Stimulated activated CD4-positive, alpha-beta T cell treated with anti-CD3 and anti-CD28 coated beads, Interleukin-1b, Interleukin-23, amount 100 ng/mL, for 48 hours (primary cell): Measurements from ENCODE around the gene LSR.
"Not testable (repeated sequence)": the region's sequence is repeated elsewhere in the genome, so short reads cannot be mapped to it uniquely, and the experiment has no call there.

Experiments
- DNase-seq: peaks from one replicate; pipeline ENCODE4 v3.0.0-alpha.2; 2020

LSR gene

DNA sequence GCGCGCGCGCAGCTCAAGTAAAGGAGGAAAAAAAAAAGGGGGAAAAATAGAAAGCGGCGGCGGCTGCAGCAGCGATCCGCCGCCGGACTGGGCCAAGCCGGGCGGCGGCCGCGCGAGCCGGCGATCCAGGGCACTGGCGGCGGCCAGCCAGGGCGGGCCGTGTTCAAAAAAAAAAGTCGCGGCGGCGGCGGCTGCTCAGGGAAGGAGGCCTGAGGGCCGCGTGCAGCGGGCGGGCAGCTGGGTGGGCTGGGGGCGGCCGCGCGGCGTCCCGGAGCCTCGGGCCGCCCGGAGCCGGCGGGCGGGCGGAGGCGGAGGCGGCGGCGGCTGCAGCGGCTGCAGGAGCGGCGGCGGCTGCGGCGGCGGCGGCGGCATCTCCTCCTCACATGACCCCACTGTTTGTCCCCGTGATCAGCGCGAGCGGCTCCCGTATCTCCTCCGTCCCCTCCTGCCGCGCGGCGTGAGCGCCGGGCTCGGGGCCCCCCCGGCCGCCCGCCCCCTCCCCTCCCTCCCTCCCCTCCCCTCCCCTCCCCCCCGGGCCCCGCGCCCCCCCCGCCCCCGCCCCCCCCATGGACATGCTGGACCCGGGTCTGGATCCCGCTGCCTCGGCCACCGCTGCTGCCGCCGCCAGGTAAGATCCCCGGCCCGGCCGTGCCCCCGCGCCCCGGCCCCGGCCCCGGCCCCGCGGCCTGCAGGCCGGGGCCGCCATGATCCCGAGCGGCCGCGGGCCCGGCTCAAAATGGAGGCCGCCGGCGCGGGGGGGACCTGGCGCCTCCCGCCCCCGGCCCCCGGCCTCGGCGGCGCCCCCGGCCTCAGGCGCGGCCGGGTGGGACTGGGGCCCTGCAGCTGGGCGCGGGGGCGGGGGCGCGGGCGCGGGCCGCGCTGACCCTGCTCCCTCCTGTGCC lies 20.0 kb downstream of the LSR start, which contains the start of gene USF2:
USF2 (plus strand) TSS at position 427 of the 902 bp plus-strand sequence; CDS start at position 567, 140 bp downstream.
- DNase-seq, result peak; percentile 73

GRCh38 chr19:35269438-35270117 lies 20.8 kb downstream of the LSR start:
- peak; percentile 76 for DNase-seq

DNA sequence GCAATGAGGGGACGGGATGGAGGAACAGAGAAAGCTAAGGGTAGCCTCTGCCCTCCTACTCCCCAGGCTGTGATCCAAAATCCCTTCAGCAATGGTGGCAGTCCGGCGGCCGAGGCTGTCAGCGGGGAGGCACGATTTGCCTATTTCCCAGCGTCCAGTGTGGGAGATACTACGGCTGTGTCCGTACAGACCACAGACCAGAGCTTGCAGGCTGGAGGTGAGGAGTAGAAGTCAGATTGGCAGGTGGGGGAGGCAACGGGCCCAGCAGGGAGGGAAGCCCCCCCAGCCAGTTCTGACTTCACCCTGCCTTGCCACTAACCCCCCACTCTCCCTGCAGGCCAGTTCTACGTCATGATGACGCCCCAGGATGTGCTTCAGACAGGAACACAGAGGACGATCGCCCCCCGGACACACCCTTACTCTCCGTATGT lies 21.6 kb downstream of the LSR start:
- DNase-seq, result no peak

DNA sequence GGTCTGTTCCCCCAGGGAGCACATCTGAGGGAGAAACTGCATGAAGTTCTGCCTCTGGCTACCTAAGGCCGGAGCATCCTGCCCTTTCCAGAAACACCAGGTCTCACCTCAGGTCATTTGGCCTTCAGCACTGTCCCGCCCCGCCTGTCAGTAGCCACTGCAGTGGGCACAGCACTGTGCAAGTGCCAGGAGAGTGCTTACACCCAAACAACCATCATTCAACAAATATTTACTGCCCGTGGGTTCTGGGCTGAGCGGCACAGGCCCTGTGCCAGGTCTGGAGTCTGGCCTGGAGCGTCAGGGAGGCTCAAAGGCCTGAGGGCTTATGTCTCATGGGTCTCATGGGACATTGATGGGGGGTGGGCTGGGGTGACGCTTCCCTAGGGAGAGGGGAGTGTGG lies 22.7 kb downstream of the LSR start:
- no peak for DNase-seq

- DNase-seq, result no peak
Measured at GRCh38 chr19:35272122-35272719, 23.4 kb downstream of the LSR start.

GRCh38 chr19:35272954-35273649 lies 24.3 kb downstream of the LSR start:
- no peak for DNase-seq

DNA sequence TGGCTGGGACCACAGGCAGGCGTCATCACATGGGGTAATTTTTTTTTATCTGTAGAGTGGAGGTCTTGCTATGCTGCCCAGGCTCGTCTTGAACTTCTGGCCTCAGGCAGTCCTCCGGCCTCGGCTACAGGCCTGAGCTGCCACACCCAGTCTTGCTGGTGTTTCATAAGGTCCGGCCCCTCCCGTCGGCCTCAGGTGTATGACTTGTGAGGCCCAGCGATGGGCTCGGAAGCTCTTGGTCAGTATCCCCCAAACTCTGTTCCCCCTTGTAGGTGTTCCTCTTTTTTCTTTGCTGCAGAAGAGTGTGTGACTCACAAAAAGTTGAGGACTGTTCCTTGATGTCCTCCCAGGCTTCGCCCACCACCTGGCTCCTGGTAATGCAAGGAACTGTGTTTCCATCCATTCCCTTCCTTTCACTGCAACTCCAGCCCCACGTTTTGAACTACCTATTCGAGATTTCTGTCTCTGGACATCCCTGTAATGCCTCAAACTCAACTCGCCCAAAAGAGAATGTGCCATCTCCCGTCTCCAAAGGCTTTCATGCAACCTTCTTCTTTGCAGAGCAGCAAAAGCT lies 25.0 kb downstream of the LSR start:
- DNase-seq, result no peak

GRCh38 chr19:35274323-35274722 lies 25.5 kb downstream of the LSR start:
- no peak for DNase-seq

DNA sequence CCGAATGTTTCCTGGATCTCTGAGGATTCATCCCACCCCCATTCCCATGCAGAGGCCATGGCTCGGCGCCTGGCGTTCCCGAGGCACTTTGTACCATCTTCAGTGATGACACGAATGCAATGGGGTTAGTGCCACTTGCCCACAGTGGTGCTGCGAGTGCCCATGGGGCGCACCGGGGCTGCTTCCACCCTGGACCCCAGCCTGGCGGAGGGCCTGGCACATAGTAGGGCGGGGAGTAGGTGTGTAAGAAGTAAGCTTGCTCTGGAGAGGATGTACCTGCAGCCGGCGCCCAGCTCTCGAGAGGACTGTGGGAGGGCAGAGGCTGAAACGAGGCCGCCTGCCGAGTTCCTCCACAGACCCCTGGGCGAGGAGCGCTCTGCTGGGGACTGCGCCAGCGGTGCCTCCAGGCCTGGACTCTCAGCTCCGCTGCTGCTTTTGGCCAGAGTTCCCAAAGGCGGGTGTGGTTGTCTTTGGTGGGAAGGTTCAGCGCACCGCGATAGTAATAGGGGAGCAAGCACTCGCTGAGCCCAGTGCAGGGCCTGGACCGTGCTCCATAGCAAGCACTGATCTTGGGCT lies 28.0 kb downstream of the LSR start:
- DNase-seq, result no peak

- DNase-seq, result no peak
Measured at GRCh38 chr19:35278578-35279284, 29.9 kb downstream of the LSR start.

- no peak for DNase-seq
Measured at GRCh38 chr19:35279374-35279773, 30.6 kb downstream of the LSR start.

DNA sequence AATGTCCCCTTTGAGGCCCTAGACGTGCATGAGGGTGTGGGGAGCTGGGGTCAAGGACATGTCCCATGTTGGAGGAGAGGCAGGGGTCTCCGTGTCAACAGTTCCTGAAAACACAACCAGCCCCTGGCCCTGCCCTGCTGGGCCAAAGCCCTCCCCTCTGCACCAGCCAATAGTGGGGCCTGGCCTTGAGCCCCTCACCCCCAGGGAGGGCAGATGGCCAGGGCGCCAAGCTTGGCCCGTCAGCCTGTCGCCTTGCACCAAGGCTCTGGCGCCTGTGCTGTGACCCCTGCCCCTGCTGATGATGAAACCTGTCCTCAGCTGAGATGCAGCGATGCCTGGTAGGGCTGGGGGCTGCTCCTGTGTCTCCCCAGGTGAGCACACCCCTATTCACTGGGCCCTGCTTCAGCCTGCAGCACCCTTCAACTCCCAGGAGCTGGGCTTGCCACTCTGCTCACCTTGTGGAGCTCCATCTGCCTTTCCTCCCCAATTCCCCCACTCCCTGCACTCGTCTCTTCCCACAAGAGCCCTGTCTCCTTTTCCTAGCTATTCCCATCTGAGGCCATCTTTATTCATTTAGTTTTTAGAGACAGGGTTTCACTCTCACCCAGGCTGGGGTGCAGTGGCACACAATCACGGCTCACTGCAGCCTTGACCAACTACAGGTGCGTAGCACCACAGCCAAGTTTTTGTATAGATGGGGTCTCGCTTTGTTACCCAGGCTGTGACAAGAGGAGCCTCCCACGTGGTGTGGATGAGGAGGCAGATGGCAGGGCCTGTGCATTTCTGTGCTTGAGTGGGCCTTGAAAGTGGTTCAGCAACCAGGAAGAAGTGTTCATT lies 31.4 kb downstream of the LSR start:
- no peak for DNase-seq

- no peak for DNase-seq
Measured at GRCh38 chr19:35281303-35281702, 32.5 kb downstream of the LSR start.

DNA sequence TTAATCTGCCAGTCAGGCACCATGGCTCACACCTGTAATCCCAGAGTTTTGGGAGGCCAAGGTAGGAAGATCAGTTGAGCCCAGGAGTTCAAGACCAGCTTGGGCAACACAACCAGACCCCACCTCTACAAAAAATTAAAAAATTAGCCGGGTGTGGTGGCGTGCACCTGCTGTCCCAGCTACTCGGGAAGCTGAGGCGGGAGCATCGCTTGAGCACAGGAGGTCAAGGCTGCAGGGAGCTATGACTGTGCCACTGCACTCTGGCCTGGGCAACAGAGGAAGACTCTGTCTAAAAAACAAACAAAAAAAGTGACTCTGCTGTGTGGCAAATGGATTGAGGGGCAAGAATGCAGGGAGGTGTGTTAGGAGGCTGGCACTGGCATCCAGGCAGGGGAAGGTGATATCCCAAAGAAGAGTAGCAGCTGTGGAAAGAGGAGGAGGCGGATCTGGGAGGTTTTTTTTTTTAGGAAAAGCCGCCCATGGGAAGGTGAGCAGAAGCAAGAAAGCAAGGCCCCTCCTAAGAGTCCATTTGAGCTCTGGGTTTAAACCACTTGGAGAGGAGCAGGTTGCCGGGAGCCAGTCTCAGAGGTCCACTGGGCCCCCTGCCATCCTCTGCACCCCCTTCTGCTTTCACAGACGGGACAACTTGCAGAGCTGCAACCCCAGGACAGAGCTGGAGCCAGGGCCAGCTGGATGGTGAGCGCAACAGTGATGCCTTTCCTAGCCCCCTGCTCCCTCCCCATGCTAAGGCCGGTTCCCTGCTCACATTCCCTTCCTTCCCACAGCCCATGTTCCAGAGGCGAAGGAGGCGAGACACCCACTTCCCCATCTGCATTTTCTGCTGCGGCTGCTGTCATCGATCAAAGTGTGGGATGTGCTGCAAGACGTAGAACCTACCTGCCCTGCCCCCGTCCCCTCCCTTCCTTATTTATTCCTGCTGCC lies 35.6 kb downstream of the LSR start:
- no peak for DNase-seq

- no peak for DNase-seq
Measured at GRCh38 chr19:35285095-35285449, 36.3 kb downstream of the LSR start.

DNA sequence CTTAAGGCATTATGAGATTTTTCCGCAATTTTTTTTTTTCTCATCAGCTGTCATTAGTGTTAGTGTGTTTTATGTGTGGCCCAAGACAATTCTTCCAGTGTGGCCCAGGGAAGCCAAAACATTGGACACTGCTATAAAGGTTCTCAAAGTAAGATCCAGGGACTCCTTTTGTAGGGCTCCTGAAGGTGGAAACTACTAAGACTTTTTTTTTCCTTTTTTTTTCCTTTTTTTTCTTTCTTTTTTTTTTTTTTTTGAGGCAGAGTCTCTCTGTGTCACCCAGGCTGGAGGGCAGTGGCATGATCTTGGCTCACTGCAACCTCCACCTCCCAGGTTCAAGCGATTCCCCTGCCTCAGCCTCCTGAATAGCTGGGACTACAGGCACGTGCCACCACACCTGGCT lies 36.7 kb downstream of the LSR start:
- not testable (repeated sequence) for DNase-seq

DNA sequence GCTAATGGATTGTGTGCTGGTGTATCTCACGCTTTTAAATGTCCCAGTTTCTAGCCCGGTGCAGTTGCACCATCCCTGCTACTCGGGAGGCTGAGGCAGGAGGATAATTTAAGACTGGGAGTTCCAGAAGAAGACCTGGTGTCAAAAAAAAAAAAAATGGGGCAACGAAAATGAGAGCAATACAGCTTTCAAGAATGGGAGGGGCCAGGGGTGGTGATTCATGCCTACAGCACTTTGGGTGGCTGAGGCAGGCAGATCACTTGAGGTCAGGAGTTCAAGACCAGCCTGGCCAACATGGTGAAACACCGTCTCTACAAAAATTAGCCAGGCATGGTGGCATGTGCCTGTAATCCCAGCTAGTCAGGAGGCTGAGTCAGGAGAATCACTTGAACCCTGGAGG lies 37.3 kb downstream of the LSR start:
- DNase-seq, result not testable (repeated sequence)

- DNase-seq, result no peak
Measured at GRCh38 chr19:35287713-35288112, 38.9 kb downstream of the LSR start.

- DNase-seq, result no peak
Measured at GRCh38 chr19:35288331-35288730, 39.5 kb downstream of the LSR start.

DNA sequence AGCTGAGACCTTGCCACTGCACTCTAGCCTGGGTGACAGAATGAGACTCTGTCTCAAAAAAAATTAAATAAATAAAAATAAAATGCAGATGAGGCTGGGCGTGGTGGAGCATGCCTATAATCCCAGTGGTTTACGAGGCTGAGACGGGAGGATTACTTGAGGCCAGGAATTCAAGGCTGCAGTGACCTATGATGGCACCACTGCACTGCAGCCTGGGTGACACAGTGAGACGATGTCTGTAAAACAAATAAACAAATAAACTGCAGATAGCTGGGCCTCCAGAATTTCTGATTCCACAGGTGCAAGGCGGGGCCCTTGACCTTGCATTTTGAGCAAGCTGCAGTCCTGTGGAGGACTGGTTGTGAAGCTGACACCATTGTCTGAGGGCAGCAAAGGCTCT lies 40.1 kb downstream of the LSR start:
- DNase-seq, result no peak
